ENCODE measurements around the gene COL16A1.

DNA sequence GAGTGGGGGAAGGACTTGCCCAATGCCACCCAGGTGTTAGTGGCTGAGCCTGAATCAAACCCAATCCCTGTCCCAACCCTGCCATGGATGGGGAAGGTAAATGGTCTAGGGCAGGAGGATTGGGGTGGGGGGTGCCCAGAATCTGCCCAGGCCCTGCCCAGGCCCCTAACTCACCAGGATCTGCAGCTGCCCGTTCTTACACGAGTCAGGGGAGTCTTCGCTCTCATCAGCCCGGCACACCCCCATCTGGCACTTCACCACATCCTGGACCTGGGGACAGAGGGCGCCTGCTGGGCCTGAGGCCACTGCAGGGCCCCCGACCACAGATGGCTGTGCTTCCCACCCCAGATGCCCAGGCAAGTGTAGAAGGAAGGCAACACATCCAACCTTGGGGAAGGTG, 28.5 kb upstream of the COL16A1 start:
- no peak for TF ChIP-seq SIN3A (IDR thresholded peaks at IDR 0.05; ENCODE audit: borderline replicate concordance, insufficient read depth, low read length)
- no peak for TF ChIP-seq POLR2AphosphoS5 (IDR thresholded peaks at IDR 0.05; ENCODE audit: low read depth, low read length)
- TF ChIP-seq TAF1 (IDR thresholded peaks at IDR 0.05; ENCODE audit: borderline replicate concordance, insufficient read depth, low read length) = no peak
- TF ChIP-seq, protein P1, sequence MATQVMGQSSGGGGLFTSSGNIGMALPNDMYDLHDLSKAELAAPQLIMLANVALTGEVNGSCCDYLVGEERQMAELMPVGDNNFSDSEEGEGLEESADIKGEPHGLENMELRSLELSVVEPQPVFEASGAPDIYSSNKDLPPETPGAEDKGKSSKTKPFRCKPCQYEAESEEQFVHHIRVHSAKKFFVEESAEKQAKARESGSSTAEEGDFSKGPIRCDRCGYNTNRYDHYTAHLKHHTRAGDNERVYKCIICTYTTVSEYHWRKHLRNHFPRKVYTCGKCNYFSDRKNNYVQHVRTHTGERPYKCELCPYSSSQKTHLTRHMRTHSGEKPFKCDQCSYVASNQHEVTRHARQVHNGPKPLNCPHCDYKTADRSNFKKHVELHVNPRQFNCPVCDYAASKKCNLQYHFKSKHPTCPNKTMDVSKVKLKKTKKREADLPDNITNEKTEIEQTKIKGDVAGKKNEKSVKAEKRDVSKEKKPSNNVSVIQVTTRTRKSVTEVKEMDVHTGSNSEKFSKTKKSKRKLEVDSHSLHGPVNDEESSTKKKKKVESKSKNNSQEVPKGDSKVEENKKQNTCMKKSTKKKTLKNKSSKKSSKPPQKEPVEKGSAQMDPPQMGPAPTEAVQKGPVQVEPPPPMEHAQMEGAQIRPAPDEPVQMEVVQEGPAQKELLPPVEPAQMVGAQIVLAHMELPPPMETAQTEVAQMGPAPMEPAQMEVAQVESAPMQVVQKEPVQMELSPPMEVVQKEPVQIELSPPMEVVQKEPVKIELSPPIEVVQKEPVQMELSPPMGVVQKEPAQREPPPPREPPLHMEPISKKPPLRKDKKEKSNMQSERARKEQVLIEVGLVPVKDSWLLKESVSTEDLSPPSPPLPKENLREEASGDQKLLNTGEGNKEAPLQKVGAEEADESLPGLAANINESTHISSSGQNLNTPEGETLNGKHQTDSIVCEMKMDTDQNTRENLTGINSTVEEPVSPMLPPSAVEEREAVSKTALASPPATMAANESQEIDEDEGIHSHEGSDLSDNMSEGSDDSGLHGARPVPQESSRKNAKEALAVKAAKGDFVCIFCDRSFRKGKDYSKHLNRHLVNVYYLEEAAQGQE (IDR thresholded peaks at IDR 0.05; ENCODE audit: insufficient read depth in 1 of 2, low read depth in 2 of 2, low read length in 2 of 2) = no peak
- TF ChIP-seq FOXP2 (optimal IDR thresholded peaks at IDR 0.05; ENCODE audit: borderline replicate concordance, extremely low read depth, extremely low read length, insufficient read depth) = no peak
